G401 (cell line): ENCODE data around the gene SLC38A9. TPM values are rescaled to one million over a fixed set of nuclear protein-coding genes. Genes with fewer than 3 reads are reported as not detected.
"Not testable (repeated sequence)": the region's sequence is repeated elsewhere in the genome, so short reads cannot be mapped to it uniquely, and the experiment has no call there.

Experiments used
- DNase-seq: peaks from one replicate; pipeline ENCODE4 v3.0.0-alpha.2; 2015; ENCODE audit warnings: low spot score
- in situ Hi-C: cut with HindIII; loops from 2 replicates; pipeline ENCODE4 v1.10.0; 2016; ENCODE audit warnings: low sequenced_read_pairs, mixed read lengths
- total RNA-seq: library from RNA; depleted of rRNA; stranded (reverse); fragments of >200 nt; shearing (Covaris generic); gene quantifications from 2 replicates; pipeline ENCODE4 v1.2.3, GENCODE V29; 2014

SLC38A9 gene
- total RNA-seq, 1 experiment from 2014 or later: 24.9 TPM

DNA sequence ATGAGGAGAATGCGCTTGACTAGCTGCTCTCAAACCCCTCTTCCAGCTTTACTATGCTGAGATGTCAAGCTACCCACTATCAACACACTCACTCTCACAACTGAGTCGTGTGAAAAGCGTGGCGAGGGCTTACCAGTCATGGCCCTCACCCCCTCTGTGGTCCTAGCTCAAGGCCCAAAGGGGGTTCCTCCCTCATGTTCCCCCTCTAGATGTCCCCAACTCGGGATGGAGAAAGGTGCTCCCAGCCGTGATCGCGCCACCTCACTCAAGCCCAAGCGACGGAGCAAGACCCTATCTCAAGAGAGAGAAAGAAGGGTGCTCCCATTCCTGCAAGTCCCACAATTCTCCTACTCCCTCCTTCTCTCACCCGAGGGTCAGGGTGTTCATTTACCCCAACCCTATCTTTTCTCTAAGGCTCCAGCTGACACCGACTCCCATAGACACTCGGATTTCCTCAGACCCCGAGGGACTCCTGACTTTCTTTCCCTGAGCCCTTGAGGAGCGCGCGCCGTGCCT is 559 bp downstream of the SLC38A9 start:
- no peak for DNase-seq
- in situ Hi-C loops: no loop called here

DNA sequence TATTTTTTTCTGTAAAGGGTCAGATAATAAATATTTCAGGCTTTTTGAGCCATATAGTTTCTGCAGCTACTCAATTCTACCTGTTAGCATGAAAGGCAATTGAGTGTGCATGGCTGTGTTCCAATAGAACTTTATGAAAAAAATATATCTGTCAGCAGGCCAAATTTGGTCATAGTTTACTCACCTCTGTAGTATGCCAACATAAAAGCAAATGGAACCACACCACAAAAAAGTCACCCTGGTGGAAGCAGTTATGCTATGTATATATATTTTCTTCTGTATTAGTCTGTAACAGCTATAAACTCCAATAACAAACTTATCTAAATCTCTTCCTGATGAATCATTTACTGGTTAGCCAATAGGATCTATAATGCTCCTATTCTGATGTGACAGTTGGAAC is 3.4 kb downstream of the SLC38A9 start:
- DNase-seq: no peak
- in situ Hi-C loops: no loop called here

DNA sequence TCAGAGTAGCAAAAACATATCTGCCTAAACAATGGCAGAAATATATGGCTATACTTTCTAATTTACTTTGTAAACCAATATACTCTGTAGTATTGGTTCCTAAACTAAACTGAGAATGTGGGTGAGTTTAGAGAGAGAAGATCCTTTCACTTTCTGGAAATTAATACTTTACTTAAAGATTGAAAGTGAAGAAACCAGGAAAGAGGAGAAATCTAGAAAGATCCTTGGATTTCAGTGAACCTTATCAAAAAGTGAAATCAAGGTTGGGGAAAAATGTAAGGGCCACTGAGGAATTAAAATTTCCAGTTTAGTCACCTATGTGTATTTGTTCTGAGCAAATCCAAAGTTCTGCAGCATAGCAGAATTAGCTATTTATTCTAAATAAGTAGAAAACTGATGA is 5.9 kb downstream of the SLC38A9 start:
- DNase-seq: no peak
- in situ Hi-C loops: no loop called here

DNA sequence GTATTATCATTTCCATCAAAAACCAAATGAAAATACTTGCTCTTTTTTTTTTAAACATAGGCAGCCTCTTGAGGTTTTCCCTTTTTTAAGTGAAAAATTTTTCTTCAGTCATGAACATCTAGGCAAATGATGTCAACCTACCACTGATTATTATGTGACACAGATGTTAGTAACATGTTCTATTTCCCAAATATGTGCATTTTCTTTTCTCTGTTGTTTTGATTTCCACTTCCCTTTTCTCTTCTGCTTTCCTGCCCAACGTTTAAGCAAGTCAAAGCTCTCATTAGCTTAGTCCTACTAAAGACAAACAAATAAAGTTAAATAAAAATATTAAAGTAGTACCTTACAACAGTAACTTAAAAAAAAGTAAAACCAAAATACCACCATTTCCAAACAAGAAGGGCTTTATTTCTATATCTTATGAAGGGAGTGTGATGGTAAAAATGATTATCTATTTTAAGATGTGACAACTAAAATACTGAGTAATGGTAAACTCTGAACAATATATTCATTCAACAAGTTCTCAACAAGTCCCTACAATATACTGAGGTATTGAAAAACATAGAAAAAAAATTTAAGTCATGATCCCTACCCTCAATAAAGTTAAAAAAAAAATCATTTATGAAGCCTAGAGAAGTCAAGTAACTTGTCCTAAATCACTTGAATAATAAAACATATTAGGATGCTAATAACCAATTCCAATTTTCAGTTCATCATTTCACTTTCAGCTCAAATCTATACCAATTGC is 9.4 kb downstream of the SLC38A9 start:
- in situ Hi-C loops: no loop called here

DNA sequence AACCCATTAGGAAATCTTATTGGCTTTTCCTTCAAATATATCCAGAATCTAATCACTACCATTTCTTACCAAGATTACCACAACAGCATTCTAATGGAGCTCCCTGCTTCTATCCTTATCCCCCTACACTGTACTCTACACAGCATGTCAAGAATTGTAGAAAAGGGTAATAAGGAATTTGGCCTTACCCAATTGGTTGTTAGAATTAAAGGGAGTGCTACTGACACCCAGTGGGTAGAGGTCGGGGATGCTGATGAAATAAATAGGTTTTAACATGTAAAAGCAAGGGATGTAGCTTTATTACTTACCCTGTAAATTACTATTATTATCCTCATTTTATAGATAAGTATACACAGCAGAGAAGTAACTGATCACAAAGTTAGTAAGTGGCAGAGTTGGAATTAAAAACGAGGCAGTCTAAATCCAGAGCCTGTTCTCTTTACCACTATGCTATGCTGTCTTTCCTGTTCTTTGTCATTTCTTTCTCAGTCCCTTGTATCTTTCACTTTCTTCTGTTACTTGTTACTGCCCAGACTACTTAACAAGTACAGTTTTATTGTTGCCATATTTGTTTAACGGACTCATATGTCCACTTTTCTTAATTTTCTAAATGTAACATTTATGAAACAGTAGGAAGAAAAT is 10.5 kb downstream of the SLC38A9 start:
- in situ Hi-C loops: no loop called here
- no peak for DNase-seq

More for the DNA sequence above, 9.4 kb downstream of the SLC38A9 start:
- no peak for DNase-seq

DNA sequence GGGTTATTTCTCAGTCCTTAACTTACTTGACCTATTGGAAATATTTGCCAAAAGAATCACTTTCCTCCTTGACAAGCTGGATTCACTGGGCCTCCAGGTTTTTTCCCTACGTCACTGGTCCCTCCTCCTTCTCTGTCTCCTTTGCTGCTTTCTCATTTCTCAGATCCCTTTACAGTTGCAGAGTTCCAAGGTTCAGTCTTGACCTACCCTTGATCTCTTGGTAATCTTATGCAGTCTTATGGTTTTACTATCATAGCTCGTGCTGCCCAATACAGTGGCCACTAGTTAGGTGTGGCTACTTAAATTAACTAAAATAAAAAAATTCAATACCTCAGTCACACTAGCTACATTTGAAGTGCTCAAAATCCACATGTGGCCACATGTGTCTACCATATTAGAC is 11.4 kb downstream of the SLC38A9 start:
- DNase-seq: no peak
- in situ Hi-C loops: no loop called here

DNA sequence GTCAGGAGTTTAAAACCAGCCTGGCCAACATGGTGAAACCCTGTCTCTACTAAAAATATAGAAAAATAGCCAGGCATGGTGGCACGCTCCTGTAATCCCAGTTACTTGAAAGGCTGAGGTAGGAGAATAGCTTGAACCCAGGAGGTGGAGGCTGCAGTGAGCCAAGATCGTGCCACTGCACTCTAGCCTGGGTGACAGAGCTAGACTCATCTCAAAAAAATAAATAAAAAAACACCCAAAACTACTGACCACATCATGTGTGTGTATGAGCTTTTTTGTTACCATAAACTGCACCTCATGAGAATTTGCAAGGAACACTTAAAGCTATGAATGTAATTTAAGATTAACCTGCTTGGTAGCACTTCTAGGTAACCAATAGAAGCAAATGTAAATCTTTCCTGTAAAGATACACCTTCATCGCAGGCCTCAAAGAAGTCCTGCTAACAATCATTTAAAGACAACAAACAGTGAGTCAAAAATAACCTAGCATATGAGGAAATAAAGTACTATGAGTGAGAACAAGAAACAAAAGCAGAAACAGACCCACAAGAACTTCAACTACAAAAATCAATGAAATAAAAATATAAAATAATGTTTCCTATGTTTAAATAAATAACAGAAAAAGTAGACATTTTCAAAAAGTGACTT is 13.0 kb downstream of the SLC38A9 start:
- in situ Hi-C loops: no loop called here
- DNase-seq: no peak

DNA sequence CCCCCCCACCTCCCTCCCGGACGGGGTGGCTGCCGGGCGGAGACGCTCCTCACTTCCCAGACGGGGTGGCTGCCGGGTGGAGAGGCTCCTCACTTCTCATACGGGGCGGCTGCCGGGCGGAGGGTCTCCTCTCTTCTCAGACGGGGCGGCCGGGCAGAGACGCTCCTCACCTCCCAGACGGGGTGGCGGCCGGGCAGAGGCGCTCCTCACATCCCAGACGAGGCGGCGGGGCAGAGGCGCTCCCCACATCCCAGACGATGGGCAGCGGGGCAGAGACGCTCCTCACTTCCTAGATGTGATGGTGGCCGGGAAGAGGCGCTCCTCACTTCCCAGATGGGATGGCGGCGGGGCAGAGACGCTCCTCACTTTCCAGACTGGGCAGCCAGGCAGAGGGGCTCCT is 15.4 kb downstream of the SLC38A9 start:
- DNase-seq, in situ Hi-C loops: not testable (repeated sequence)

DNA sequence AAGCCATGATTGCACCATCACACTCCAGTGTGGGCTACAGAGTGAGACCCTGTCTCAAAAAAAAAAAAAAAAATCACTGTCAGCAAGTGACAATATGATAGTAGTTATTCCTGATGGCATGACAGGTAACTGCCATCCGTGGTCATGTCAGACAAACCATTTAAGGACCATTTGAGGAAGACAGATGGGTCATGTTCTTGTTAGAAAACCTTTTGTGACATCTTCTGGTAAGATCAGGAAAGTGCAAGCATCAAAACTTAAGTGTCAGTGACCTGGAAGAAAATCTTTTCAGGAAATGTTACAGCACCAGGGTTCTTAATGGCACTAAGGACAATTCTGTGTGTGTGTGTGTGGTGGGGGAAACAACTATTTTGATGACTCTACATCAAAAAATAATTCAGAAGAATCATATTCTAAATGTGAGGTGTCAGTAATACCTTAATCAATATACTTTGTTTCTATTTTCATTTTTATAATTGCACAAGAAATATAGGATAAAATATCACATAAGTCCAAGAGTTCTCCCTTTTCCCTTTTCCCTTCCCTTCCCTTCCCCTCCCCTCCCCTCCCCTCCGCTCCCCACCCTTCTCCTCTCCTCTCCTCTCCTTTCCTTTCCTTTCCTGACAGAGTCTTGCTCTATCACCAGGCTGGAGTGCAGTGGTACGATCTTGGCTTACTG is 17.8 kb downstream of the SLC38A9 start:
- in situ Hi-C loops: no loop called here
- DNase-seq: peak; percentile 46

DNA sequence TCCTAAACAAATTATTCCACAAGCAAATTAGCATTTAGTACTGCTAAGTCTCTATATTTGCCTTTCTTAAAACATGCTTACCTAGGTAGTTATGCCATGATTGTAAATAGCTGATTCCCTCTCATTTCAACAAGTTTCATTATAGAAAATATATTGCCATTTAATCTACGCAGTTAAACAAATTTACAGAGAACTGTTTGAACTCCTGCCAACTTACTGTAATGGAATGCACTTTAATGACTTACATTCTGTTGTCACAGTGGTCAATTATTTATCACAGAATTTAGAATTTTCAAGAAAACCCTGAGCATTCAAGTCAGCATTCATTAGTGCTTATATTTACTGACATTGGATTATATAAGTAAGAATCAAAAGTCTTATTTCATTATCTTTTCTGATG is 19.6 kb downstream of the SLC38A9 start:
- in situ Hi-C loops: no loop called here
- no peak for DNase-seq

DNA sequence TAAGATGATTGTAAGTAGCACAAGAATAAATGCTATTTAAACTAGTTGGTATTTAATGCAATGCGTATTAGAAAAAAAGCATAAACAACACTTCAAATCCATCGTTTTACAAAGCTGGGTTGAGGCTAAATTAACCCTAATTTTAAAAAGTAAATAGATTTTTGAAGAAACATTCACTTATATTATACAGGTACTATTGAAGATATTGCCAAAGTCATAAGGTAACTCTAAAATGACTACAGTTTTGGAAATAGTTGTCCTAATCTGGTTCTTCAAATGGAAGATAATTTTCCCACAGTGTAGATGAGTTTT is 20.1 kb downstream of the SLC38A9 start:
- in situ Hi-C loops: no loop called here
- no peak for DNase-seq

DNA sequence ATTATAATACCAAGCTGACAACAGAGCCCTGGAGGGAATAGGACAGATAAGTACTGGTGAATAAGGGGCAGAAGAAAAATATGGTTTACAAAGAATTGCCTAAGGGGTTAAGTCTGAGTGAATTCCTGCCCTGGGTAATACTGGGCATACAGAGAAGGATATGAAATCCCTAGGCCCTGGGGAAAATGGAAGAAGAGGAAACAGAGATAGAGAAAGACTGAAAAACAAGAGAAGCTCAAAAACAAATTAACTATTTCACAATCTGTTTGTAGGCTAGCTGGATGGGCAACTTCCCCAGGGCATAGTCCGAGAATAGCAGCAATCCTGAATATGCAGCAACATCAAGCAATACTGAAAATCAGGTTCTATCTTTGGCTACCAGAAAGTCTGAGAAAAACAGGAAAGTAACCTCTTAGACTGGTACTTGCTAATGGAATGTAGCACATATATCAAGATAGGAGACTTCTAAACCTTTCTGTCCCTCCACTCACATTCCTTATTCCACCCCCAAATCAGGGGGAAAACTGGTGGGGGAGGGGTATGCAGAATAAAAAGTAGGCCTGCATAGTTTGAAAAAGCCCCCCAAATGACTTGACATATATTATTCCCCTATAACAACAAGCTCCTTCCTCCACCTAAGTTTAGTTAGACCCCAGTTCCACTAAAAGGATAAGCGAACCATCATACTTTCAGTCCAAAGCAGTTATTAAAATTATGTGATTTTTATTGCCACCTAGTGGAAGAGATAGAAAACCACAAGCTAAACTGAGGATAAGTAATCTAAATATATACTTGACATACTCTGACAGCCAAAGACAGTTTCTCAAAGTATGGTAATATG is 20.6 kb downstream of the SLC38A9 start:
- in situ Hi-C loops: no loop called here

DNA sequence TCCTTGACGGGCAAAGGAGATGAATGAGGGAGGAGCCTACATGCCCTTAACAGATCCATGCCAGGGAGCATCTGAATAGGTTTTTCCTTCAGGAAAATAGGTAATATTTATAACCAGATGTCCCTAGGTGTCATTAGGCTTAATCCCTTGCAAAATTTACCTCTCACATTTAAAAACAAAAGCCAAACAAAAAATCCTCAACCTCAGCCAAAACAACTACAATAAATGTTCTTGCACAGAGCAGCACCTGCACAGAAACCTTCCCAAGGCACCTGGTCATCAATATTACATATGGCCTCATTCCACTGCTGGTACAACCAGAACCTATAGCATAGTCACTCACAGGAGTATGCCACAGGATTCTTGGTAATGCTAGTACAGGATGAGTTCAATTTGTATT is 30.1 kb downstream of the SLC38A9 start:
- no peak for DNase-seq
- in situ Hi-C loops: no loop called here

More for the DNA sequence above, 20.6 kb downstream of the SLC38A9 start:
- DNase-seq: peak; percentile 67

DNA sequence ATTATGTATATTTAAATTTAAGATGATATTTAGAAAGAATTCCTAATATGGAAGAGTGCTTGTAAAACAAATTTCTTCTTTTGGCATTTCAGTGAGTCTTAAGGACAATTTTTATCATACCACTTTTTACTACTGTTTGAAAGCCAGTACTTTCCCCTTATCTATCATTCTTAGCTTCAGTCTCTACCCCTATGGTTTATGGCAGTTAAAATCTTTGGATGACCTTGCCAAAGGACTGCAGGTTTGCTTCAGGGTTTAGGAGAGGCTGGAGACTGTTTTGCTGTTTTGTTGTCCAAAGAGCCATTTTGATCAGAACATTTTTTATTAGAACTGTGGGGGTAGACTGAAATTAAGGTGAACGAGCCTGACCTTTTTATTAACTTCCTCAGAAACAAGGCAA is 30.8 kb downstream of the SLC38A9 start:
- in situ Hi-C loops: no loop called here
- DNase-seq: no peak

DNA sequence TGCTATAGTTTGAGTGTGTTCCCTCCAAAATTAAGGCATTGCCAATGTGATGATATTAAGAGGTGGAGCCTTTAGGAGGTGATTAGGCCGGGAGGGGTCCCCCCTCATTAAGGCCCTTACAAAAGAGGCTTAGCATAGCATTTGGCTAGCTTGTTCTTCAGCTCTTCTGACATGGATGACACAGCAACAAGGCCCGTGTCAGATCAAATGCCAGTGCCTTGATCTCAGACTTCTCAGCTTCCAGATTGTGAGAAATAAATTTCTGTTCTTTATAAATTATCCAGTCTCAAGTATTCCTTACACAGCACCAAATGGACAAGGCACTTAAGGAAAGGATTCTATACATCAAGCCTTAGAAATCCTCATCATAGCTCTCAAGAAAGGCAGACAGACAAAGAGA is 31.8 kb downstream of the SLC38A9 start:
- DNase-seq: no peak
- in situ Hi-C loops: no loop called here

DNA sequence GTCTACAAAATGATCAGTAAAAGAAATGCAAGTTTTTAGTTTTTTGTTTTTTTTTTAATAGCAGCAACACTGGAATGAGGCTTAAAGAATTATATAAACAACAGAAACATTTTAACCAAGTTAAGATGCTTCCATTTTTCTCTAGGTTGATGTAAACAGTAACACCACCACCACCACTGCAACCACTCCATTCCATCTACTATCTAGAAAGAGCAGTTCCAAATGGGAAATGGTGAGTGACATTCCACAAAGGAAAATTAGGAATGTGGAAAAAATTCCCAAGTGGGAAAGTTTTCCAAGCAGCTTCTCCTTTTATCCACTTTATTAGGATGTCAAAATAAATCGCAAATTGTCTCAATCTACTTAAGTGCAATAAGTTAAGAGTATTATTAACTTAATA is 32.6 kb downstream of the SLC38A9 start:
- in situ Hi-C loops: no loop called here
- no peak for DNase-seq

DNA sequence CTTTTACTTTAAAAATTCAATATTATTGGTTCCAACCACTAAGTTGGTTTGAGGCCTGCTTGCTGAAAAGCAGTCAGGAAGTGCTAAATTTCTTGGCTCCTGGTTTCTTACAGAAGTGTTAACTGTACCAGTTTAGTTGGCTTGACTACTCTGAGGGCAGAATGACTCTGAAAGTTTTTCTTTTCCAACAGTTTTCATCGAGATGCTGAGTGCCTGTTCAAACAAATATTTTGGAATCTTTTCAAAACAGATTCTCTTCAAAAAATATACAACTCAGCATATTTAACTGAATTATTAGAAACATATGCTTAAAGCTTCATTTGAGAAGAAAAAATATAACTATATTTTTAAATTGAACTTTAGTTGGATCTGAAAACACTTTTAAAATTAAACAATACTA is 37.0 kb downstream of the SLC38A9 start:
- DNase-seq: no peak
- in situ Hi-C loops: no loop called here

DNA sequence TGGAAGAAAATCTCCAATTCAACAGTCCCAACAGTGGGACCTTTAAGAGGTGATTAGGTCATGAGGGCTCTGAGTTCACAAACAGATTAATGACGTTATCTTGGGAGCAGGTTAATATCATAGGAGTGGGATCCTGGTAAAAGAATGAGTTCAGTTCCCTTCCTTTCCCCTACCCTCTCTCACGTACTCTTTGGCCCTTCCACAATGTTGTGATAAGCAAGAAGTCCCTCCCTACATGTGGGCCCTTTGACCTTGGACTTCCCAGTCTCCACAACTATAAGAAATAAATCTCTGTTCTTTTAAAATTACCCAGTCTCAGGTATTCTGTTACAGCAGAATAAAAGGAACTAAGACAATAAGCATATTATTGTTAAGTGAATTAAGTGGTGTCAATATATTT is 37.8 kb downstream of the SLC38A9 start:
- DNase-seq: no peak

DNA sequence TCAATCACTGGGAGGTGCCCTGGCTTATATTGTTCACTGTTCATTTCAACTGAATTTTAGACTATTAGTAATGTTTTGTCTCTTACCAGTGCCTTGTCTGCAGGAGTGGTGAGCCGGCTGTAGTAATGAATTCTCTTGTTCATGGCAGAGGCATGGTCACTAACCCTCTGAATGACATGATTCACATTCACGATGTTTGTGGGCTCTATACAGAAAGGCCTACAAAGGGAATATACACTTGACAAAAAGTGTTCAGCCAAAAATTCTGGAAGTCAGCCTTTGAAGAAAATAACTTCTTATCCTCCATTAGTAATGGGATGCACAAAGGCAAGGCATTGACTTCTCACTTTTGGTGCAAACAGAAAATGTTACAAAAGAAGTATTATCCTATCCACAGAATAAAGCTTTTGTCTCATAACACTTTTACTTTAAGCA is 39.6 kb downstream of the SLC38A9 start:
- DNase-seq: no peak
- in situ Hi-C loops: no loop called here

More for the DNA sequence above, 37.8 kb downstream of the SLC38A9 start:
- in situ Hi-C loops: no loop called here
